Skeletal muscle cell (primary cell): Measurements from ENCODE around the gene PPP1R9A.
A peak's percentile ranks its signal among the peaks of the same experiment; 100 is the strongest.

Source experiments
- DNase-seq: peaks from one replicate; pipeline ENCODE4 v3.0.0-alpha.2; 2010; ENCODE audit warnings: low read depth
- H3K4me3 ChIP-seq: 2 replicates; pipeline ENCODE4 v1.5.1; 2011; ENCODE audit warnings: low read depth, mild to moderate bottlenecking, control low read depth, low read length, moderate library complexity

The PPP1R9A gene

GRCh38 chr7:94908323-94909178, 1.2 kb downstream of the PPP1R9A start:
- DNase-seq: no peak
- peak overlapping the region; percentile 56 for H3K4me3 ChIP-seq

GRCh38 chr7:94909179-94909466, 1.7 kb downstream of the PPP1R9A start:
- H3K4me3 ChIP-seq: peak overlapping the region; percentile 56
- no peak for DNase-seq

GRCh38 chr7:94912085-94912484, 4.7 kb downstream of the PPP1R9A start:
- DNase-seq: no peak

GRCh38 chr7:94913391-94913790, 6.0 kb downstream of the PPP1R9A start:
- H3K4me3 ChIP-seq: no peak overlapping the region
- no peak for DNase-seq

More at GRCh38 chr7:94912085-94912484, 4.7 kb downstream of the PPP1R9A start:
- H3K4me3 ChIP-seq: no peak overlapping the region

- no peak for DNase-seq
- H3K4me3 ChIP-seq: no peak overlapping the region
Observed at GRCh38 chr7:94921911-94922310, 14.5 kb downstream of the PPP1R9A start.

GRCh38 chr7:94922457-94922856, 15.1 kb downstream of the PPP1R9A start:
- DNase-seq: no peak
- H3K4me3 ChIP-seq: no peak overlapping the region

GRCh38 chr7:94923412-94923811, 16.0 kb downstream of the PPP1R9A start:
- DNase-seq: no peak

GRCh38 chr7:94928168-94928707, 20.8 kb downstream of the PPP1R9A start:
- DNase-seq: no peak
- no peak overlapping the region for H3K4me3 ChIP-seq

More at GRCh38 chr7:94923412-94923811, 16.0 kb downstream of the PPP1R9A start:
- no peak overlapping the region for H3K4me3 ChIP-seq

GRCh38 chr7:94933256-94933990, 26.0 kb downstream of the PPP1R9A start:
- DNase-seq: no peak
- no peak overlapping the region for H3K4me3 ChIP-seq

GRCh38 chr7:94939395-94939794, 32.0 kb downstream of the PPP1R9A start:
- no peak for DNase-seq
- H3K4me3 ChIP-seq: no peak overlapping the region

- no peak for DNase-seq
- no peak overlapping the region for H3K4me3 ChIP-seq
Observed at GRCh38 chr7:94940241-94940640, 32.8 kb downstream of the PPP1R9A start.

GRCh38 chr7:94941844-94942632, 34.6 kb downstream of the PPP1R9A start:
- H3K4me3 ChIP-seq: no peak overlapping the region
- DNase-seq: no peak

- DNase-seq: no peak
- H3K4me3 ChIP-seq: no peak overlapping the region
Observed at GRCh38 chr7:94943134-94943533, 35.7 kb downstream of the PPP1R9A start.

GRCh38 chr7:94949532-94949931, 42.1 kb downstream of the PPP1R9A start:
- DNase-seq: no peak
- no peak overlapping the region for H3K4me3 ChIP-seq

- no peak overlapping the region for H3K4me3 ChIP-seq
- no peak for DNase-seq
Observed at GRCh38 chr7:94955807-94956206, 48.4 kb downstream of the PPP1R9A start.

GRCh38 chr7:94957061-94957460, 49.7 kb downstream of the PPP1R9A start:
- no peak for DNase-seq
- no peak overlapping the region for H3K4me3 ChIP-seq

- DNase-seq: no peak
- H3K4me3 ChIP-seq: no peak overlapping the region
Observed at GRCh38 chr7:94962661-94963060, 55.3 kb downstream of the PPP1R9A start.

- no peak for DNase-seq
- no peak overlapping the region for H3K4me3 ChIP-seq
Observed at GRCh38 chr7:94969434-94970084, 62.2 kb downstream of the PPP1R9A start.

GRCh38 chr7:94970085-94970576, 62.7 kb downstream of the PPP1R9A start:
- no peak for DNase-seq
- H3K4me3 ChIP-seq: no peak overlapping the region
